Adipocyte (in vitro differentiated cells): ENCODE results near the gene RASA3.
A peak's percentile ranks its signal among the peaks of the same experiment; 100 is the strongest.

ENCODE experiments used
- DNase-seq: peaks from one replicate; pipeline ENCODE4 v3.0.0-alpha.2; 2015; ENCODE audit warnings: low read depth
- H3K27me3 ChIP-seq: replicated peaks from 2 replicates; pipeline ENCODE4 v1.7.0; 2013; ENCODE audit warnings: mild to moderate bottlenecking, low read length, moderate library complexity; ENCODE audit not compliant: control insufficient read depth, insufficient read depth
- H3K36me3 ChIP-seq: 2 replicates; pipeline ENCODE4 v1.7.0; 2013; ENCODE audit warnings: low read length, mild to moderate bottlenecking, moderate library complexity; ENCODE audit not compliant: control insufficient read depth, insufficient read depth, severe bottlenecking
- H3K4me1 ChIP-seq: 2 replicates; pipeline ENCODE4 v1.7.0; 2013; ENCODE audit warnings: mild to moderate bottlenecking, low read length, moderate library complexity; ENCODE audit not compliant: control insufficient read depth, insufficient read depth
- H3K4me3 ChIP-seq: 2 replicates; pipeline ENCODE4 v1.7.0; 2013; ENCODE audit warnings: mild to moderate bottlenecking, low read length, moderate library complexity
- H3K9ac ChIP-seq: 2 replicates; pipeline ENCODE4 v1.7.0; 2013; ENCODE audit warnings: mild to moderate bottlenecking, low read length, moderate library complexity
- H3K9me3 ChIP-seq: 2 replicates; pipeline ENCODE4 v1.7.0; 2013; ENCODE audit warnings: mild to moderate bottlenecking, low read length, moderate library complexity; ENCODE audit not compliant: control insufficient read depth

Gene RASA3

GRCh38 chr13:114001331-114002008 lies 131.0 kb downstream of the RASA3 start:
- H3K9ac ChIP-seq, result no peak overlapping the region
- no peak overlapping the region for H3K4me3 ChIP-seq
- no peaks in the 10 kb centered on the region for H3K27me3 ChIP-seq
- DNase-seq, result no peak
- H3K36me3 ChIP-seq, result peaks cover 53% of the 10 kb centered on the region
- peaks cover 16% of the 10 kb centered on the region for H3K4me1 ChIP-seq
- no peaks in the 10 kb centered on the region for H3K9me3 ChIP-seq

- H3K4me1 ChIP-seq, result peaks cover 16% of the 10 kb centered on the region
- no peaks in the 10 kb centered on the region for H3K27me3 ChIP-seq
- H3K36me3 ChIP-seq, result peaks cover 58% of the 10 kb centered on the region
- H3K4me3 ChIP-seq, result no peak overlapping the region
- no peak for DNase-seq
- no peak overlapping the region for H3K9ac ChIP-seq
- no peaks in the 10 kb centered on the region for H3K9me3 ChIP-seq
These were observed 132.0 kb downstream of the RASA3 start for GRCh38 chr13:114000151-114001040.

GRCh38 chr13:113999618-113999910 lies 132.9 kb downstream of the RASA3 start:
- H3K4me3 ChIP-seq, result no peak overlapping the region
- no peak overlapping the region for H3K9ac ChIP-seq
- H3K9me3 ChIP-seq, result no peaks in the 10 kb centered on the region
- H3K27me3 ChIP-seq, result no peaks in the 10 kb centered on the region
- DNase-seq, result no peak
- H3K4me1 ChIP-seq, result peaks cover 17% of the 10 kb centered on the region
- peaks cover 58% of the 10 kb centered on the region for H3K36me3 ChIP-seq

- no peak for DNase-seq
- no peak overlapping the region for H3K9ac ChIP-seq
- H3K4me1 ChIP-seq, result peaks cover 17% of the 10 kb centered on the region
- H3K36me3 ChIP-seq, result peaks cover 63% of the 10 kb centered on the region
- no peaks in the 10 kb centered on the region for H3K27me3 ChIP-seq
- H3K9me3 ChIP-seq, result no peaks in the 10 kb centered on the region
- H3K4me3 ChIP-seq, result no peak overlapping the region
These were observed 133.4 kb downstream of the RASA3 start for GRCh38 chr13:113998781-113999617.

- H3K27me3 ChIP-seq, result no peaks in the 10 kb centered on the region
These were observed 134.3 kb downstream of the RASA3 start for GRCh38 chr13:113997845-113998751.

GRCh38 chr13:113996912-113997745 lies 135.3 kb downstream of the RASA3 start:
- Histone ChIP-seq H3K36me3 (peaks cover 58% of the 10 kb centered on the region), H3K27me3 (no peaks in the 10 kb centered on the region), H3K9ac (no peak overlapping the region), H3K4me1 (peaks cover 28% of the 10 kb centered on the region), H3K9me3 (no peaks in the 10 kb centered on the region), H3K4me3 (no peak overlapping the region)
- no peak for DNase-seq

More at GRCh38 chr13:113997845-113998751, 134.3 kb downstream of the RASA3 start:
- DNase-seq, result no peak
- Histone ChIP-seq H3K4me3 (no peak overlapping the region), H3K9ac (no peak overlapping the region), H3K9me3 (no peaks in the 10 kb centered on the region), H3K4me1 (peaks cover 18% of the 10 kb centered on the region), H3K36me3 (peaks cover 57% of the 10 kb centered on the region)

- H3K4me1 ChIP-seq, result peaks cover 35% of the 10 kb centered on the region
- no peak overlapping the region for H3K4me3 ChIP-seq
- no peaks in the 10 kb centered on the region for H3K27me3 ChIP-seq
- no peak overlapping the region for H3K9ac ChIP-seq
- no peak for DNase-seq
- peaks cover 59% of the 10 kb centered on the region for H3K36me3 ChIP-seq
- no peaks in the 10 kb centered on the region for H3K9me3 ChIP-seq
These were observed 136.1 kb downstream of the RASA3 start for GRCh38 chr13:113996081-113996911.

- H3K9me3 ChIP-seq, result no peaks in the 10 kb centered on the region
- no peak overlapping the region for H3K9ac ChIP-seq
- no peak overlapping the region for H3K4me3 ChIP-seq
- peaks cover 59% of the 10 kb centered on the region for H3K36me3 ChIP-seq
- no peaks in the 10 kb centered on the region for H3K27me3 ChIP-seq
- H3K4me1 ChIP-seq, result peaks cover 38% of the 10 kb centered on the region
- no peak for DNase-seq
These were observed 137.3 kb downstream of the RASA3 start for GRCh38 chr13:113995051-113995601.

GRCh38 chr13:113992276-113993005 lies 140.0 kb downstream of the RASA3 start:
- H3K4me3 ChIP-seq, result peak overlapping the region; percentile 20
- no peaks in the 10 kb centered on the region for H3K27me3 ChIP-seq
- peaks cover 53% of the 10 kb centered on the region for H3K36me3 ChIP-seq
- H3K9ac ChIP-seq, result peak overlapping the region; percentile 42
- no peak for DNase-seq
- H3K9me3 ChIP-seq, result no peaks in the 10 kb centered on the region
- H3K4me1 ChIP-seq, result peaks cover 25% of the 10 kb centered on the region
